NT2/D1 (cell line): ENCODE data around the gene EVPLL.

ENCODE experiments used
- SUZ12 ChIP-seq: IDR thresholded peaks from 2 replicates; pipeline ENCODE4 v1.6.1; 2011; ENCODE audit not compliant: insufficient read length, insufficient read depth; ENCODE audit errors: extremely low read depth
- YY1 ChIP-seq: IDR thresholded peaks from 2 replicates; pipeline ENCODE4 v1.6.1; 2011; ENCODE audit not compliant: insufficient read length, insufficient read depth

DNA sequence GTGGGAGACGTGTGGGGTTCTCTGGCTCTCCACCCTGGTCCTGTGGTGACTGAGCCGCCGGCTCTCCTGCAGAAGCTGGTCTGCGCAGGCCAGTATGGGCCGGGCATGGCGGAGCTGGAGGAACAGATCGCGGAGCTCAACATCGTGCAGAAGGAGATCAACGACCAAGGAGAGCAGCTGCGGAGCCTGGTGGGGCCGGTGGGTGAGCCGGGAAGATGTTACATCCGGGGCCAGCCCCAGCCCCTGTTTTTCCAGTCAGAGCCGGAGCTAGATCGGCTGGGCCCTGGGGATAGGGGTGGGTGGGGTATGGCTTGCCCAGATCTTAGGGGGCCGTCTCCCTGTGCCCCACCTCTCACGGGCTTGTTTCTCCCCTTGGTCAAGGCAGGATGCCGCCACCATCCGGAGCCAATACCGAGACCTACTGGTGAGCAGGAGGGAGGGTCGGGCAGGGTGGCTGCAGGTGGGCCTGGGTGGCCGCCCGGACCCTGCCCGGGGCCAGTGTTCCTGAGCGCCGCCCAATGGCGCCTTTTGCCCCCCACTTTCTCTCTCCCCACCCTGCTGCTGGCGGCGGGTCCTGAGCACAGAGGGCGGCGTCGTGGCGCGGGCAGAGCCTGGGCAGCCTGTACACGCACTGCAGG lies 5.0 kb downstream of the EVPLL start:
- TF ChIP-seq YY1 (no peak), SUZ12 (no peak)
